ENCODE data around the gene SLC26A8. TPM values are rescaled to one million over a fixed set of nuclear protein-coding genes. Genes with fewer than 3 reads are reported as not detected.

SLC26A8 gene
- 1.2 TPM for total RNA-seq
- long read RNA-seq, partial matches to known transcripts = 0 of 4 reads
- long read RNA-seq, other reads (novel, unspliced or antisense) = 4 of 4 reads

GRCh38 chr6:36023996-36024795, at the start of gene SLC26A8:
Gene SLC26A8 (minus strand): TSS chr6:36024641. CDS start chr6:36019707, 4,934 bp downstream.
- Histone ChIP-seq H3K4me1 (no peaks in the 10 kb centered on the region), H3K4me3 (no peak within 1 kb of the TSS), H3K27ac (no peak within 1 kb of the TSS), H3K27me3 (ENCODE audit: low read depth) (peaks cover 8% of the 10 kb centered on the region), H3K9me3 (no peaks in the 10 kb centered on the region), H3K36me3 (no peaks in the 10 kb centered on the region)
- intact Hi-C loops (cut with DNase I) = no loop called here
- TF ChIP-seq CTCF (IDR thresholded peaks at IDR 0.05) = no peak
- DNase-seq (no peak), ATAC-seq (no peak)

- no peak for TF ChIP-seq CTCF (IDR thresholded peaks at IDR 0.05)
- H3K4me1 ChIP-seq = peaks cover 16% of the 10 kb centered on the region
- intact Hi-C loops (cut with DNase I) = no loop called here
- no peaks in the 10 kb centered on the region for H3K27me3 ChIP-seq (ENCODE audit: low read depth)
- DNase-seq (no peak), ATAC-seq (no peak)
- no peaks in the 10 kb centered on the region for H3K9me3 ChIP-seq
- H3K27ac ChIP-seq = no peak overlapping the region
- H3K36me3 ChIP-seq = peaks cover 48% of the 10 kb centered on the region
- H3K4me3 ChIP-seq = no peak overlapping the region
Observed at GRCh38 chr6:36073587-36073986, 49.1 kb upstream of the SLC26A8 start.

GRCh38 chr6:36072681-36073080, 48.2 kb upstream of the SLC26A8 start:
- peaks cover 21% of the 10 kb centered on the region for H3K4me1 ChIP-seq
- no peaks in the 10 kb centered on the region for H3K27me3 ChIP-seq (ENCODE audit: low read depth)

GRCh38 chr6:36071714-36072113, 47.3 kb upstream of the SLC26A8 start:
- no peak for ATAC-seq
- H3K27me3 ChIP-seq (ENCODE audit: low read depth) = no peaks in the 10 kb centered on the region
- no peak for DNase-seq
- TF ChIP-seq CTCF (IDR thresholded peaks at IDR 0.05) = no peak
- peaks cover 30% of the 10 kb centered on the region for H3K4me1 ChIP-seq
- H3K4me3 ChIP-seq = no peak overlapping the region
- no peak overlapping the region for H3K27ac ChIP-seq
- no peaks in the 10 kb centered on the region for H3K9me3 ChIP-seq
- H3K36me3 ChIP-seq = peaks cover 29% of the 10 kb centered on the region
- intact Hi-C loops (cut with DNase I) = no loop called here

More at GRCh38 chr6:36072681-36073080, 48.2 kb upstream of the SLC26A8 start:
- no peak for DNase-seq
- intact Hi-C loops (cut with DNase I) = no loop called here
- ATAC-seq = no peak
- Histone ChIP-seq H3K4me3 (no peak overlapping the region), H3K9me3 (no peaks in the 10 kb centered on the region), H3K27ac (no peak overlapping the region), H3K36me3 (peaks cover 39% of the 10 kb centered on the region)
- no peak for TF ChIP-seq CTCF (IDR thresholded peaks at IDR 0.05)

- no peak for DNase-seq
- ATAC-seq = no peak
- no peak overlapping the region for H3K27ac ChIP-seq
- no peak for TF ChIP-seq CTCF (IDR thresholded peaks at IDR 0.05)
- no peaks in the 10 kb centered on the region for H3K27me3 ChIP-seq (ENCODE audit: low read depth)
- no peaks in the 10 kb centered on the region for H3K9me3 ChIP-seq
- H3K4me1 ChIP-seq = peaks cover 34% of the 10 kb centered on the region
- peaks cover 25% of the 10 kb centered on the region for H3K36me3 ChIP-seq
- intact Hi-C loops (cut with DNase I) = no loop called here
- no peak overlapping the region for H3K4me3 ChIP-seq
Observed at GRCh38 chr6:36071281-36071680, 46.8 kb upstream of the SLC26A8 start.

All from lower lobe of right lung (tissue), 2 donors.